HG02759 (cell line): ENCODE results near the gene TWF2.

Experiments
- ATAC-seq: cut with Tn5 transposase; IDR thresholded peaks from one replicate; pipeline ENCODE4 v1.9.1; 2021; ENCODE audit warnings: mild to moderate bottlenecking, moderate library complexity; ENCODE audit not compliant: unreplicated experiment

The TWF2 gene

GRCh38 chr3:52184690-52185089, 54.3 kb downstream of the TWF2 start:
- ATAC-seq, result no peak

- ATAC-seq, result no peak
Observed at GRCh38 chr3:52183786-52184445, 55.0 kb downstream of the TWF2 start.

- ATAC-seq, result no peak
Observed at GRCh38 chr3:52182691-52183090, 56.3 kb downstream of the TWF2 start.

GRCh38 chr3:52182196-52182595, 56.8 kb downstream of the TWF2 start:
- ATAC-seq, result no peak

GRCh38 chr3:52181543-52181942, 57.4 kb downstream of the TWF2 start:
- no peak for ATAC-seq
